Astrocyte (in vitro differentiated cells and primary cell): ENCODE measurements around the gene TNFRSF17.

Experiments used
- EZH2 ChIP-seq: IDR thresholded peaks from 2 replicates; pipeline ENCODE4 v1.6.1; 2012; ENCODE audit warnings: mild to moderate bottlenecking, low read length, inconsistent platforms; ENCODE audit not compliant: insufficient read depth
- TF ChIP-seq, protein P1 (sequence below): IDR thresholded peaks from 2 replicates; pipeline ENCODE4 v1.5.1; 2011; ENCODE audit warnings: low read depth, mild to moderate bottlenecking, inconsistent platforms, low read length, moderate library complexity; ENCODE audit not compliant: insufficient read depth

DNA sequence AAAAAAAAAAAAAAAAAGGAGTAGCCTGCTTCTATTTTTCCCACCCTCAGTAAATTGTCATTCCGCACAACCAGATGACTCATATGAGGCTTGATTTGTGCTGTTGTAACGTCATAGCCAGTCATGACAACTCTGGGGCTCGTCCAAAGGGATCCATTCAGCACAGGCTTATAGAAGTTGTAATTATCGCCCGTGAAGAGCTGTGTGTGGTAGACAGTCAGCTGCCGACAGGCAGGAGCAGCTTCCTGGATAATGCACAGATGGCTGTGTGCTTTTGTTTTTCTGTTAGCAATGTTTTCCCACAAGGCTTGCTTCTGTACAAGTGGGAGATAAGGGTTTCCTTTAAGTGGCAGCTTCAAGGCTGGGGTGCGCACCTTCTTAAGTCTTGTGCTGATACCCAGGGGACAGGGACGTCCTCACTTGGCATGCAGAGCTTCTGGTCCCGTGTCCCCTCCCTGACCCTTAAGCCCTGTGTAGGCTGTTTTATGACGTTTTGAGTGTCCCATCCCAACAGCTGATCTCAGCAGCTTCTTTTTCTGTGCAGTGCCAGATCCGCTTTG, 37.5 kb downstream of the TNFRSF17 start:
- TF ChIP-seq, protein P1, sequence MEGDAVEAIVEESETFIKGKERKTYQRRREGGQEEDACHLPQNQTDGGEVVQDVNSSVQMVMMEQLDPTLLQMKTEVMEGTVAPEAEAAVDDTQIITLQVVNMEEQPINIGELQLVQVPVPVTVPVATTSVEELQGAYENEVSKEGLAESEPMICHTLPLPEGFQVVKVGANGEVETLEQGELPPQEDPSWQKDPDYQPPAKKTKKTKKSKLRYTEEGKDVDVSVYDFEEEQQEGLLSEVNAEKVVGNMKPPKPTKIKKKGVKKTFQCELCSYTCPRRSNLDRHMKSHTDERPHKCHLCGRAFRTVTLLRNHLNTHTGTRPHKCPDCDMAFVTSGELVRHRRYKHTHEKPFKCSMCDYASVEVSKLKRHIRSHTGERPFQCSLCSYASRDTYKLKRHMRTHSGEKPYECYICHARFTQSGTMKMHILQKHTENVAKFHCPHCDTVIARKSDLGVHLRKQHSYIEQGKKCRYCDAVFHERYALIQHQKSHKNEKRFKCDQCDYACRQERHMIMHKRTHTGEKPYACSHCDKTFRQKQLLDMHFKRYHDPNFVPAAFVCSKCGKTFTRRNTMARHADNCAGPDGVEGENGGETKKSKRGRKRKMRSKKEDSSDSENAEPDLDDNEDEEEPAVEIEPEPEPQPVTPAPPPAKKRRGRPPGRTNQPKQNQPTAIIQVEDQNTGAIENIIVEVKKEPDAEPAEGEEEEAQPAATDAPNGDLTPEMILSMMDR = no peak
- TF ChIP-seq EZH2 = no peak
